ENCODE results near the gene SGSH.

DNA sequence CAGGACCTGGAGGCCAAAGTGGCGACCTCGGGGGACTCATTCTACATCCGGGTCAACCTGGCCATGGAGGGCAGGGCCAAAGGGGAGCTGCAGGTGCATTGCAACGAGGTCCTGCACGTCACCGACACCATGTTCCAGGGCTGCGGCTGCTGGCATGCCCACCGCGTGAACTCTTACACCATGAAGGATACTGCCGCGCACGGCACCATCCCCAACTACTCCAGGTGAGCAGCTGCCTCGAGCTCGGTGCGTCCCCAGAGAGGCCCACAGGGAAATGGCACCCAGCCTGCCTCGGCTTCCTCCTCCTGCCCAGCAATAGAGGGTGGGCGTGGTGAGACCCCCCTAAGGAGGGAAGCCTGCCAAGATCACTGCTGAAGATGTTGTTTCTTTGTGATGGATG, 17.9 kb downstream of the SGSH start:
- no peak for TF ChIP-seq EZH2phosphoT487 (IDR thresholded peaks at IDR 0.05; ENCODE audit: borderline replicate concordance, low read depth, low read length)
- no peak for TF ChIP-seq CTCF (conservative IDR thresholded peaks at IDR 0.05; ENCODE audit: low read length)
